ENCODE data around the gene TINAG. TPM values are rescaled to one million over a fixed set of nuclear protein-coding genes. Genes with fewer than 3 reads are reported as not detected.

The TINAG gene
- total and polyA plus RNA-seq, 2 donors (not counting 1 experiment from before 2014, with no cell fraction given): not detected

- DNase-seq (ENCODE audit: low read depth in 2 of 2): peak in 1 of 2 donors; percentile 54
These were observed 58.6 kb downstream of the TINAG start for GRCh38 chr6:54366667-54367327.

GRCh38 chr6:54377776-54378175 lies 69.5 kb downstream of the TINAG start:
- H3K4me3 ChIP-seq (replicated peaks in 1 of 4; ENCODE audit: control extremely low read depth in 1 of 4, insufficient read depth in 1 of 4, low read depth in 3 of 4, low read length in 4 of 4): no peak overlapping the region
- no peaks in the 10 kb centered on the region for H3K79me2 ChIP-seq (ENCODE audit: control insufficient read depth, insufficient read depth, low read length)
- H3K4me2 ChIP-seq (ENCODE audit: extremely low read depth, insufficient read depth, low read length): no peak overlapping the region
- no peaks in the 10 kb centered on the region for H3K4me1 ChIP-seq (ENCODE audit: control insufficient read depth, extremely low read depth, insufficient read depth, low read length)
- H2AFZ ChIP-seq (ENCODE audit: low read length): no peak overlapping the region
- DNase-seq (ENCODE audit: low read depth in 2 of 2): peak in 1 of 2 donors; percentile 17
- H3K9ac ChIP-seq (ENCODE audit: insufficient read depth, low read length): no peak overlapping the region
- no peaks in the 10 kb centered on the region for H4K20me1 ChIP-seq (ENCODE audit: control insufficient read depth, extremely low read depth, insufficient read depth, low read length)
- H3K27me3 ChIP-seq (ENCODE audit: control insufficient read depth, insufficient read depth, low read length): no peaks in the 10 kb centered on the region
- no peak overlapping the region for H3K27ac ChIP-seq (ENCODE audit: insufficient read depth, low read length)
- H3K9me3 ChIP-seq (ENCODE audit: control insufficient read depth, insufficient read depth, low read depth, low read length): no peaks in the 10 kb centered on the region
- no peaks in the 10 kb centered on the region for H3K36me3 ChIP-seq (ENCODE audit: control insufficient read depth, insufficient read depth, low read length)
- TF ChIP-seq EZH2 (IDR thresholded peaks at IDR 0.05; ENCODE audit: low read length, missing control alignments) (no peak), CTCF (conservative IDR thresholded peaks at IDR 0.05 in 1 of 2, IDR thresholded peaks at IDR 0.05 in 1 of 2; ENCODE audit: low read depth in 1 of 2, low read length in 2 of 2) (no peak)

More at GRCh38 chr6:54366667-54367327, 58.6 kb downstream of the TINAG start:
- H2AFZ ChIP-seq (ENCODE audit: low read length): no peak overlapping the region
- no peaks in the 10 kb centered on the region for H3K79me2 ChIP-seq (ENCODE audit: control insufficient read depth, insufficient read depth, low read length)
- no peaks in the 10 kb centered on the region for H3K9me3 ChIP-seq (ENCODE audit: control insufficient read depth, insufficient read depth, low read depth, low read length)
- no peak overlapping the region for H3K4me2 ChIP-seq (ENCODE audit: extremely low read depth, insufficient read depth, low read length)
- no peak for TF ChIP-seq CTCF (conservative IDR thresholded peaks at IDR 0.05 in 1 of 2, IDR thresholded peaks at IDR 0.05 in 1 of 2; ENCODE audit: low read depth in 1 of 2, low read length in 2 of 2)
- no peak for TF ChIP-seq EZH2 (IDR thresholded peaks at IDR 0.05; ENCODE audit: low read length, missing control alignments)
- H3K36me3 ChIP-seq (ENCODE audit: control insufficient read depth, insufficient read depth, low read length): no peaks in the 10 kb centered on the region
- H3K9ac ChIP-seq (ENCODE audit: insufficient read depth, low read length): no peak overlapping the region
- H3K27me3 ChIP-seq (ENCODE audit: control insufficient read depth, insufficient read depth, low read length): no peaks in the 10 kb centered on the region
- no peaks in the 10 kb centered on the region for H3K4me1 ChIP-seq (ENCODE audit: control insufficient read depth, extremely low read depth, insufficient read depth, low read length)
- no peak overlapping the region for H3K4me3 ChIP-seq (replicated peaks in 1 of 4; ENCODE audit: control extremely low read depth in 1 of 4, insufficient read depth in 1 of 4, low read depth in 3 of 4, low read length in 4 of 4)
- no peak overlapping the region for H3K27ac ChIP-seq (ENCODE audit: insufficient read depth, low read length)
- H4K20me1 ChIP-seq (ENCODE audit: control insufficient read depth, extremely low read depth, insufficient read depth, low read length): no peaks in the 10 kb centered on the region

- H3K4me1 ChIP-seq (ENCODE audit: control insufficient read depth, extremely low read depth, insufficient read depth, low read length): no peaks in the 10 kb centered on the region
- H3K27me3 ChIP-seq (ENCODE audit: control insufficient read depth, insufficient read depth, low read length): no peaks in the 10 kb centered on the region
- H2AFZ ChIP-seq (ENCODE audit: low read length): no peak overlapping the region
- no peak overlapping the region for H3K27ac ChIP-seq (ENCODE audit: insufficient read depth, low read length)
- no peaks in the 10 kb centered on the region for H4K20me1 ChIP-seq (ENCODE audit: control insufficient read depth, extremely low read depth, insufficient read depth, low read length)
- no peak overlapping the region for H3K9ac ChIP-seq (ENCODE audit: insufficient read depth, low read length)
- H3K4me3 ChIP-seq (replicated peaks in 1 of 4; ENCODE audit: control extremely low read depth in 1 of 4, insufficient read depth in 1 of 4, low read depth in 3 of 4, low read length in 4 of 4): no peak overlapping the region
- no peak overlapping the region for H3K4me2 ChIP-seq (ENCODE audit: extremely low read depth, insufficient read depth, low read length)
- no peaks in the 10 kb centered on the region for H3K79me2 ChIP-seq (ENCODE audit: control insufficient read depth, insufficient read depth, low read length)
- H3K36me3 ChIP-seq (ENCODE audit: control insufficient read depth, insufficient read depth, low read length): no peaks in the 10 kb centered on the region
- H3K9me3 ChIP-seq (ENCODE audit: control insufficient read depth, insufficient read depth, low read depth, low read length): no peaks in the 10 kb centered on the region
- DNase-seq (ENCODE audit: low read depth in 2 of 2): no peak
- no peak for TF ChIP-seq EZH2 (IDR thresholded peaks at IDR 0.05; ENCODE audit: low read length, missing control alignments)
- no peak for TF ChIP-seq CTCF (conservative IDR thresholded peaks at IDR 0.05 in 1 of 2, IDR thresholded peaks at IDR 0.05 in 1 of 2; ENCODE audit: low read depth in 1 of 2, low read length in 2 of 2)
These were observed 78.1 kb downstream of the TINAG start for GRCh38 chr6:54386295-54386694.
